Activated naive CD4-positive, alpha-beta T cell treated with anti-CD3 and anti-CD28 coated beads, Interleukin-2, amount 50 U/mL, for 72 hours (primary cell): ENCODE data around the gene APLF. TPM values are rescaled to one million over a fixed set of nuclear protein-coding genes. Genes with fewer than 3 reads are reported as not detected.
"Not testable (repeated sequence)": the region's sequence is repeated elsewhere in the genome, so short reads cannot be mapped to it uniquely, and the experiment has no call there.

ENCODE experiments used
- ATAC-seq, 2 donors: fragments of 150-1000 bp; cut with Tn5 transposase; 2 replicates each; pipeline ENCODE4 v1.10.0; 2021; ENCODE audit warnings: mild to moderate bottlenecking in 2 of 2, moderate library complexity in 2 of 2
- DNase-seq, 2 donors: peaks; one replicate each; pipeline ENCODE4 v3.0.0; 2021 to 2022; ENCODE audit warnings: low spot score in 2 of 2
- H3K27ac Mint-ChIP-seq, 2 donors: one replicate each; pipeline ENCODE4 v1.8.0; 2022; ENCODE audit warnings: mild to moderate bottlenecking in 2 of 2, mixed read lengths in 2 of 2
- H3K36me3 Mint-ChIP-seq, 2 donors: one replicate each; pipeline ENCODE4 v1.8.0; 2022; ENCODE audit warnings: mixed read lengths in 2 of 2
- H3K9me3 Mint-ChIP-seq, 2 donors: one replicate each; pipeline ENCODE4 v1.8.0; 2022; ENCODE audit warnings: mixed read lengths in 2 of 2
- total RNA-seq, 2 donors: library from RNA; stranded (reverse); gene quantifications; one replicate each; pipeline ENCODE4 v1.2.3, GENCODE V29; 2022

The APLF gene
- total RNA-seq, 2 donors from 2014 or later, result 2.1 to 2.6 TPM

- peaks cover 1 to 6% of the 10 kb centered on the region in 2 donors for H3K36me3 Mint-ChIP-seq
- H3K9me3 Mint-ChIP-seq, result no peaks in the 10 kb centered on the region
- ATAC-seq (no peak), DNase-seq (no peak)
- H3K27ac Mint-ChIP-seq, result no peak overlapping the region
Observed at GRCh38 chr2:68574202-68574791, 106.9 kb downstream of the APLF start.

GRCh38 chr2:68577183-68577582 is 109.8 kb downstream of the APLF start:
- DNase-seq (no peak), ATAC-seq (no peak)
- Mint-ChIP-seq H3K9me3 (no peaks in the 10 kb centered on the region), H3K27ac (no peak overlapping the region), H3K36me3 (peaks cover 4 to 6% of the 10 kb centered on the region in 2 donors)

DNA sequence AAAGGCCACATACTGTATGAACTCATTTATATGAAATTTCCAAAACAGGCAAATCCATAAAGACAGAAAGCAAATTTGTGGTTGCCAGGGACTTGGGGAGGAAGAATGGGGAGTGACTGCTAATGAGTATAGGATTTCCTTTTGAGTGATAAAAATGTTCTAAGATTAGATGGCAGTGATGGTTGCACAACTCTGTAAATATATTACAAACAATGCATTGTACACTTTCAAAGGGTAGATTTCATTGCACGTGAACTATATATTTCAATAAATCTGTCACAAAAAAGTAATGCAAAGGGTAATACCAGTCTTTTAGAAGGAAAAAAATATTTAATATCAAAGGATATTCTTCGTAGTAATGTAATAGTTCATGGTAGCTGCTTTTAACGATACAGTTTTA is 112.3 kb downstream of the APLF start:
- ATAC-seq, result no peak
- no peaks in the 10 kb centered on the region for H3K9me3 Mint-ChIP-seq

DNA sequence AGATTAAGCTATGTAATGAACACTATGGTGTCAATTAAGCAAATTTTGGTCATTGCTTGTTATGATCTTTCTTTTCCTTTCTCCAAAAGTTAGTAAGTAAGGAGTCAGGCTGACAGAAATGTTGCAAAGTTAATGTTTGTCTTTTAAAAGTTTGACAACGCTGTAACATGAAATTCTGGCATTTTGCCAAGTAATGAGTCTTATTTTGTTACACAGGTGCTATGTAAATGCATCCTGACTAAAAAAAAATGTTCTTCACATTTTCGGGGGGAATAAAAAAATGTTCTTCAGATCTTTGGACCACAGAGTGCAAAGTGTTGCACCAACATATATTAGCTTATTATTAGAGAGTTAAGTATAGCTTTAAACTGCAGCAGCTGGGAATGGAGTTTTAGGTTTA is 121.2 kb downstream of the APLF start:
- ATAC-seq (no peak), DNase-seq (no peak)
- H3K36me3 Mint-ChIP-seq, result no peaks in the 10 kb centered on the region
- H3K27ac Mint-ChIP-seq, result peak overlapping the region in 1 of 2 donors; percentile 32
- H3K9me3 Mint-ChIP-seq, result no peaks in the 10 kb centered on the region

More for the DNA sequence above, 112.3 kb downstream of the APLF start:
- DNase-seq, result no peak
- Mint-ChIP-seq H3K27ac (no peak overlapping the region), H3K36me3 (peaks cover 4 to 6% of the 10 kb centered on the region in 2 donors)

DNA sequence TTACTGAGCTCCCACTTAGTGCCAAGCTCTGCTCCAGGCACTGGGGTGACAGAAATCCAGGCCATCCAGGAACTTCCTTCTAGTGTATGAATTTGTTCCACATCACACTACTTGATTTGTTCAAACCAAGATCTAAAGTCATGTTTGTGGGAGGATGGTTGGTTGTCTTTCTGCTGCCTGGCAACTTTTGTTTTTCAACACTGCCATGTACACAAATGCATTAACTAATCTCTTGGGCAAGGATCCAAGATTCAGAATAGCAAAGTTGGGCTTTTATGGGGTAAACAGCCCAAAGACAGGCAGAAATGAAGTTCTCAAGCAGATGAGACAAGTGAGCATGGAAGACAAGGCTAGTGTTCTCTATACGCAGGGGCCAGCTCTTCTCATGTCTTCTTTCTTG is 122.6 kb downstream of the APLF start:
- H3K36me3 Mint-ChIP-seq, result no peaks in the 10 kb centered on the region
- H3K27ac Mint-ChIP-seq, result no peak overlapping the region
- DNase-seq, result no peak
- no peak for ATAC-seq
- no peaks in the 10 kb centered on the region for H3K9me3 Mint-ChIP-seq

GRCh38 chr2:68590702-68591101 is 123.3 kb downstream of the APLF start:
- no peaks in the 10 kb centered on the region for H3K9me3 Mint-ChIP-seq
- H3K36me3 Mint-ChIP-seq, result no peaks in the 10 kb centered on the region
- no peak overlapping the region for H3K27ac Mint-ChIP-seq
- DNase-seq (no peak), ATAC-seq (no peak)

- no peak for ATAC-seq
- DNase-seq, result no peak
- H3K36me3 Mint-ChIP-seq, result no peaks in the 10 kb centered on the region
- H3K9me3 Mint-ChIP-seq, result no peaks in the 10 kb centered on the region
- H3K27ac Mint-ChIP-seq, result no peak overlapping the region
Observed at GRCh38 chr2:68591225-68591624, 123.8 kb downstream of the APLF start.

GRCh38 chr2:68594041-68594440 is 126.7 kb downstream of the APLF start:
- peak in 1 of 2 donors; percentile 46 for ATAC-seq
- H3K9me3 Mint-ChIP-seq, result no peaks in the 10 kb centered on the region

DNA sequence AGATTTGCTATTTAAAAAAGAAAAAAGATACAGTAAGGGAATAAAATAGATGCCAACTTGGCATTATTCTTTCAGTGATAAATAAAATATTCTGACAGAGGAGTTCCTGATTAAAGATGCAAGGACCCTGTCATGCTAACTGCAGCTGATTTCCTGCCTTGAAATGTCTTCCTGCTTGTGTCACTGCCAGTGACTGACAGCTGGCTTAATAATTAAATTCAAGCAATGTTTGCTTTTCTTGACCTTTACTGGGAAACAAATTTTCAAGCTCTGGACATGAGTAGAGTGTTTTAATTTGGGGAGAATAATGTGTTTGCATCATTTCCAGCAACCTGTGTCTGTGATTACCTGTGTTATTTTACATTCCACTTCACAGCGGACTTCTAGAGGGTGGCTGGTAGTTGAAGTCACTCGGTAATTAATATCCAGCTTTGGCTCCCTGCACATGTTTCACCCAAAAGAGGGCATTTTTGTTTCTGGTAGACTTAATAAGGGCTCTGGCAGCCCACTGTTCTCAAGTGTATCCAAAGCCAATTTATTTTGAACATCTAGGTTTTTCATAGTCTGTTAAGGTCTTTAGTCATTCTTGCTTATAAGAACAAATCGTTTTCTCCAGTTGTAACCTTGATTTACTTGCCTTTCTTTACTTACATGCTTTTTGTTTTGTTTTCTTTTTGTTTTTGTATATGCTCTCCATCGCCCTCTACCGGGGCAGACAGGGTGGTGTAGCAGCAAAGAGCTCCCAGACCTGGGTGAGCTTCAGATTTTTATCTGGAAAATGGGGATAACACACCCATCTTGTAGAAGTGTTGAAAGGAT is 127.5 kb downstream of the APLF start:
- Mint-ChIP-seq H3K27ac (no peak overlapping the region), H3K9me3 (peaks cover 0 to under 1% of the 10 kb centered on the region in 2 donors), H3K36me3 (peaks cover 0 to 1% of the 10 kb centered on the region in 2 donors)
- peak in 1 of 2 donors; percentile 34 for ATAC-seq
- peak in 1 of 2 donors; percentile 51 for DNase-seq

More at GRCh38 chr2:68594041-68594440, 126.7 kb downstream of the APLF start:
- H3K27ac Mint-ChIP-seq, result no peak overlapping the region
- H3K36me3 Mint-ChIP-seq, result no peaks in the 10 kb centered on the region
- DNase-seq, result no peak

DNA sequence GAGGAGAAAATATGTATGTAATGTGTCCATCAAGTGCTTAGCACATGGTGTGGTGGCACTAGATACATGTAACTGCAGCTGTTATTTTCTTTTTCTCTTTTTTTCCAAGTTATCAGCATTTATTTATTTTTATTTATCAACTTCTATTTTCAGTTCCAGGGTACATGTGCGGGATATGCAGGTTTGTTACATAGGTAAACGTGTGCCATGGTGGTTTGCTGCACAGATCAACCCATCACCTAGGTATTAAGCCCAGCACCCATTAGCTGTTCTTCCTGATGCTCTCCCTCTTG is 128.1 kb downstream of the APLF start:
- ATAC-seq, result not testable (repeated sequence)

GRCh38 chr2:68600495-68600894 is 133.1 kb downstream of the APLF start:
- peaks cover 9 to 14% of the 10 kb centered on the region in 2 donors for H3K36me3 Mint-ChIP-seq
- not testable (repeated sequence) for DNase-seq, ATAC-seq, H3K27ac Mint-ChIP-seq
- peaks cover 11 to 12% of the 10 kb centered on the region in 2 donors for H3K9me3 Mint-ChIP-seq

More for the DNA sequence above, 128.1 kb downstream of the APLF start:
- H3K27ac Mint-ChIP-seq, H3K36me3 Mint-ChIP-seq, DNase-seq, H3K9me3 Mint-ChIP-seq: not testable (repeated sequence)

GRCh38 chr2:68603059-68603458 is 135.7 kb downstream of the APLF start:
- no peak for ATAC-seq
- no peak for DNase-seq
- Mint-ChIP-seq H3K36me3 (peaks cover 9 to 14% of the 10 kb centered on the region in 2 donors), H3K9me3 (peaks cover 11 to 12% of the 10 kb centered on the region in 2 donors), H3K27ac (no peak overlapping the region)

- Mint-ChIP-seq H3K36me3 (peaks cover 9 to 14% of the 10 kb centered on the region in 2 donors), H3K27ac (no peak overlapping the region), H3K9me3 (peaks cover 11 to 12% of the 10 kb centered on the region in 2 donors)
- ATAC-seq (no peak), DNase-seq (no peak)
Observed at GRCh38 chr2:68604077-68604476, 136.7 kb downstream of the APLF start.

GRCh38 chr2:68605939-68606338 is 138.6 kb downstream of the APLF start:
- H3K36me3 Mint-ChIP-seq, result peaks cover 8 to 29% of the 10 kb centered on the region in 2 donors
- peaks cover 9 to 18% of the 10 kb centered on the region in 2 donors for H3K9me3 Mint-ChIP-seq
- DNase-seq (no peak), ATAC-seq (no peak)
- H3K27ac Mint-ChIP-seq, result no peak overlapping the region

- H3K9me3 Mint-ChIP-seq, result peaks cover 9 to 11% of the 10 kb centered on the region in 2 donors
- ATAC-seq (no peak), DNase-seq (no peak)
- no peak overlapping the region for H3K27ac Mint-ChIP-seq
- peaks cover 8 to 30% of the 10 kb centered on the region in 2 donors for H3K36me3 Mint-ChIP-seq
Observed at GRCh38 chr2:68606759-68607158, 139.4 kb downstream of the APLF start.

- no peak for DNase-seq
- no peak for ATAC-seq
Observed at GRCh38 chr2:68607837-68608236, 140.5 kb downstream of the APLF start.

GRCh38 chr2:68612765-68613519 is 145.6 kb downstream of the APLF start:
- peaks cover 8 to 11% of the 10 kb centered on the region in 2 donors for H3K9me3 Mint-ChIP-seq
- DNase-seq (no peak), ATAC-seq (no peak)

More at GRCh38 chr2:68607837-68608236, 140.5 kb downstream of the APLF start:
- no peak overlapping the region for H3K27ac Mint-ChIP-seq
- peaks cover 8 to 30% of the 10 kb centered on the region in 2 donors for H3K36me3 Mint-ChIP-seq
- peaks cover 8 to 11% of the 10 kb centered on the region in 2 donors for H3K9me3 Mint-ChIP-seq

More at GRCh38 chr2:68612765-68613519, 145.6 kb downstream of the APLF start:
- Mint-ChIP-seq H3K36me3 (peaks cover 8 to 30% of the 10 kb centered on the region in 2 donors), H3K27ac (no peak overlapping the region)
